Measurements from ENCODE around the gene CD9.

The CD9 gene

GRCh38 chr12:6171409-6172015 is 28.7 kb upstream of the CD9 start:
- TF ChIP-seq POLR2A (IDR thresholded peaks at IDR 0.05; ENCODE audit: extremely low read depth, insufficient read length), result no peak
- TF ChIP-seq MYC (IDR thresholded peaks at IDR 0.05; ENCODE audit: low read depth, low read length), result no peak
- TF ChIP-seq CTCF (IDR thresholded peaks at IDR 0.05; ENCODE audit: low read depth, low read length), result no peak
- no peak for TF ChIP-seq MAX (IDR thresholded peaks at IDR 0.05; ENCODE audit: low read depth, low read length)
- no peak for DNase-seq (ENCODE audit: low read depth)
- H3K4me3 ChIP-seq (ENCODE audit: low read depth, low read length), result no peak overlapping the region

GRCh38 chr12:6172086-6172485 is 28.1 kb upstream of the CD9 start:
- DNase-seq (ENCODE audit: low read depth), result no peak
- H3K4me3 ChIP-seq (ENCODE audit: low read depth, low read length), result no peak overlapping the region
- no peak for TF ChIP-seq MAX (IDR thresholded peaks at IDR 0.05; ENCODE audit: low read depth, low read length)
- no peak for TF ChIP-seq CTCF (IDR thresholded peaks at IDR 0.05; ENCODE audit: low read depth, low read length)
- TF ChIP-seq MYC (IDR thresholded peaks at IDR 0.05; ENCODE audit: low read depth, low read length), result no peak
- TF ChIP-seq POLR2A (IDR thresholded peaks at IDR 0.05; ENCODE audit: extremely low read depth, insufficient read length), result no peak

GRCh38 chr12:6172862-6173261 is 27.3 kb upstream of the CD9 start:
- no peak for DNase-seq (ENCODE audit: low read depth)
- TF ChIP-seq CTCF (IDR thresholded peaks at IDR 0.05; ENCODE audit: low read depth, low read length) (no peak), MAX (IDR thresholded peaks at IDR 0.05; ENCODE audit: low read depth, low read length) (no peak), POLR2A (IDR thresholded peaks at IDR 0.05; ENCODE audit: extremely low read depth, insufficient read length) (no peak), MYC (IDR thresholded peaks at IDR 0.05; ENCODE audit: low read depth, low read length) (no peak)
- H3K4me3 ChIP-seq (ENCODE audit: low read depth, low read length), result no peak overlapping the region

- TF ChIP-seq MYC (IDR thresholded peaks at IDR 0.05; ENCODE audit: low read depth, low read length) (no peak), CTCF (IDR thresholded peaks at IDR 0.05; ENCODE audit: low read depth, low read length) (no peak), POLR2A (IDR thresholded peaks at IDR 0.05; ENCODE audit: extremely low read depth, insufficient read length) (no peak)
Observed at GRCh38 chr12:6177642-6178358, 22.4 kb upstream of the CD9 start.

GRCh38 chr12:6178981-6179761 is 21.0 kb upstream of the CD9 start:
- TF ChIP-seq CTCF (IDR thresholded peaks at IDR 0.05; ENCODE audit: low read depth, low read length) (no peak), MAX (IDR thresholded peaks at IDR 0.05; ENCODE audit: low read depth, low read length) (no peak), POLR2A (IDR thresholded peaks at IDR 0.05; ENCODE audit: extremely low read depth, insufficient read length) (no peak), MYC (IDR thresholded peaks at IDR 0.05; ENCODE audit: low read depth, low read length) (no peak)
- no peak for DNase-seq (ENCODE audit: low read depth)
- H3K4me3 ChIP-seq (ENCODE audit: low read depth, low read length), result no peak overlapping the region

More at GRCh38 chr12:6177642-6178358, 22.4 kb upstream of the CD9 start:
- H3K4me3 ChIP-seq (ENCODE audit: low read depth, low read length), result no peak overlapping the region
- DNase-seq (ENCODE audit: low read depth), result no peak
